PC-3 (cell line): ENCODE data around the gene EAPP.

Experiments used
- CTCF ChIP-seq: fragments of 300-600 bp; sonication (generic); conservative IDR thresholded peaks from 2 replicates; pipeline ENCODE4 v1.5.1; 2017; ENCODE audit warnings: antibody characterized with exemption, low read depth, mild to moderate bottlenecking, low read length
- EZH2 ChIP-seq: fragments of 300-600 bp; sonication (generic); IDR thresholded peaks from one replicate; pipeline ENCODE4 v1.6.1; 2017; ENCODE audit warnings: antibody characterized with exemption, mild to moderate bottlenecking, low read length; ENCODE audit not compliant: unreplicated experiment

GRCh38 chr14:34484726-34485125 is 54.8 kb downstream of the EAPP start:
- TF ChIP-seq CTCF (no peak), EZH2 (no peak)
